Breast epithelium (tissue), 3 donors: Measurements from ENCODE around the gene C2orf76.

ENCODE experiments used
- CTCF ChIP-seq, 3 donors: fragments of 450-650 bp; IDR thresholded peaks; one replicate each; pipeline ENCODE4 v1.5.1; 2016 to 2017; ENCODE audit warnings: antibody characterized with exemption in 3 of 3, mild to moderate bottlenecking in 3 of 3, moderate library complexity in 3 of 3
- POLR2A ChIP-seq: fragments of 450-650 bp; IDR thresholded peaks from one replicate; pipeline ENCODE4 v1.6.1; 2016; ENCODE audit warnings: antibody characterized with exemption, mild to moderate bottlenecking, moderate library complexity
- POLR2AphosphoS5 ChIP-seq, 3 donors: sonication (generic); formaldehyde crosslinking; IDR thresholded peaks; one replicate each; pipeline ENCODE4 v1.6.1; 2017; ENCODE audit warnings: antibody characterized with exemption in 3 of 3

DNA sequence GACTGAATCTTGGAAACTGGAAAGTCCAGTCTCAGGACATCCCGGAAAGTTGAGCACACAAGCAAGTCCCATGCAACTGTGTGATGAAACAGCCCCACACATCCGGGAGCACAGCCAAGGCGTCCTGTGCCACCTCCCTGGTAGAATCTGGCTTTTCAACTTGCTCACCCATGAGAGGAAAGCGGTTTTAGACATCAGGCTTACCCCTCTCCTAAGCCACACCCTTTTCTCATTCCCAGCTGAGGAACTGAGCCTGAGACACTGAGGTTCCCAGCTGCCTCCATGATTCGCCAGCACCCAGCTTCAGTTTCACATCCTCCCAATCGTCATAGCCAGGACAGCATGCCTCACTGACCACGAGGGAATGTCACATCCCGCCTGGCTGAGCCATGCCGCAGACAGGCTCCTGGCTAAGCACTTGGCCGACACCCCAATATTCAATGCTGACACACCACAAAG lies 82.7 kb downstream of the C2orf76 start:
- TF ChIP-seq POLR2AphosphoS5 (IDR thresholded peaks at IDR 0.05) (peak in 2 of 3 donors; percentile 67 to 76), CTCF (IDR thresholded peaks at IDR 0.05) (no peak), POLR2A (no peak)
